ENCODE results near the gene RNASE9.

- no peak for TF ChIP-seq CTCF (IDR thresholded peaks at IDR 0.05; ENCODE audit: low read depth, low read length)
- no peak for TF ChIP-seq EZH2phosphoT487 (IDR thresholded peaks at IDR 0.05; ENCODE audit: low read depth)
Observed at GRCh38 chr14:20555845-20556244, 5.0 kb downstream of the RNASE9 start.
